WI38 (cell line): Measurements from ENCODE around the gene OR1I1.

Experiments
- H3K4me3 ChIP-seq: 2 replicates; pipeline ENCODE4 v1.5.1; 2011; ENCODE audit warnings: low read depth, mild to moderate bottlenecking, control low read depth, low read length
- CTCF ChIP-seq: IDR thresholded peaks from 2 replicates; pipeline ENCODE4 v1.5.1; 2012; ENCODE audit warnings: low read depth, mild to moderate bottlenecking, control low read depth, low read length

OR1I1 gene

GRCh38 chr19:15118789-15119494, 36.9 kb downstream of the OR1I1 start:
- H3K4me3 ChIP-seq = no peak overlapping the region
- TF ChIP-seq CTCF = no peak

- H3K4me3 ChIP-seq = no peak overlapping the region
- no peak for TF ChIP-seq CTCF
Observed at GRCh38 chr19:15120135-15121026, 38.4 kb downstream of the OR1I1 start.

- TF ChIP-seq CTCF = no peak
- no peak overlapping the region for H3K4me3 ChIP-seq
Observed at GRCh38 chr19:15122331-15123030, 40.5 kb downstream of the OR1I1 start.

- no peak overlapping the region for H3K4me3 ChIP-seq
Observed at GRCh38 chr19:15123031-15123890, 41.2 kb downstream of the OR1I1 start.

GRCh38 chr19:15123900-15124299, 41.9 kb downstream of the OR1I1 start:
- no peak for TF ChIP-seq CTCF
- H3K4me3 ChIP-seq = peak overlapping the region; percentile 87

More at GRCh38 chr19:15123031-15123890, 41.2 kb downstream of the OR1I1 start:
- no peak for TF ChIP-seq CTCF

GRCh38 chr19:15124572-15125231, 42.7 kb downstream of the OR1I1 start:
- no peak for TF ChIP-seq CTCF
- H3K4me3 ChIP-seq = peak overlapping the region; percentile 87
